ENCODE results near the gene NOX3.

- TF ChIP-seq POLR2AphosphoS5 (IDR thresholded peaks at IDR 0.05; ENCODE audit: low read depth, low read length) = no peak
- no peak for TF ChIP-seq TAF1 (IDR thresholded peaks at IDR 0.05; ENCODE audit: low read depth, low read length)
- no peak for TF ChIP-seq POLR2A (IDR thresholded peaks at IDR 0.05; ENCODE audit: low read depth, low read length)
Measured at GRCh38 chr6:155486721-155487294, 31.2 kb upstream of the NOX3 start.

Data from GM12891 (cell line).